Measurements from ENCODE around the gene POLR3F.
"Not testable (repeated sequence)": the region's sequence is repeated elsewhere in the genome, so short reads cannot be mapped to it uniquely, and the experiment has no call there.

Gene POLR3F

GRCh38 chr20:18504479-18505060, 37.4 kb downstream of the POLR3F start:
- DNase-seq (ENCODE audit: low read depth) = no peak

DNA sequence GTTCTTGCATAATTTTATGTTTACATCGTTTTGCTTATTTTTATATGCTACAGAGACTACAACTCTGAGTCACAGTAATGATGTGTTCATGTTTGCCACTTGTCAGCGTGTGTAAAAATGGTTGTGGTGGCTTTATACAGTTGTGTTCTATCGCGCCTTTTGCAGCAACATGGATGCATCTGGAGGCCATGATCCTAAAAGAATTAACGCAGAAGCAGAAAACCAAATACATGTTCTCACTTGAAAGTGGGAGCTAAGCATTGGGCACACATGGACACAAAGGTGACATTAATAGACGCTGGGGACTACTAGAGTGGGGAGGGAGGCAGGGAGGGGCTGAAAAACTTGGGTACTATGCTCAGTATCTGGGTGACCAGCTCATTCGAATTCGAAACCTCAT, 39.6 kb downstream of the POLR3F start:
- DNase-seq (ENCODE audit: low read depth) = no peak

DNA sequence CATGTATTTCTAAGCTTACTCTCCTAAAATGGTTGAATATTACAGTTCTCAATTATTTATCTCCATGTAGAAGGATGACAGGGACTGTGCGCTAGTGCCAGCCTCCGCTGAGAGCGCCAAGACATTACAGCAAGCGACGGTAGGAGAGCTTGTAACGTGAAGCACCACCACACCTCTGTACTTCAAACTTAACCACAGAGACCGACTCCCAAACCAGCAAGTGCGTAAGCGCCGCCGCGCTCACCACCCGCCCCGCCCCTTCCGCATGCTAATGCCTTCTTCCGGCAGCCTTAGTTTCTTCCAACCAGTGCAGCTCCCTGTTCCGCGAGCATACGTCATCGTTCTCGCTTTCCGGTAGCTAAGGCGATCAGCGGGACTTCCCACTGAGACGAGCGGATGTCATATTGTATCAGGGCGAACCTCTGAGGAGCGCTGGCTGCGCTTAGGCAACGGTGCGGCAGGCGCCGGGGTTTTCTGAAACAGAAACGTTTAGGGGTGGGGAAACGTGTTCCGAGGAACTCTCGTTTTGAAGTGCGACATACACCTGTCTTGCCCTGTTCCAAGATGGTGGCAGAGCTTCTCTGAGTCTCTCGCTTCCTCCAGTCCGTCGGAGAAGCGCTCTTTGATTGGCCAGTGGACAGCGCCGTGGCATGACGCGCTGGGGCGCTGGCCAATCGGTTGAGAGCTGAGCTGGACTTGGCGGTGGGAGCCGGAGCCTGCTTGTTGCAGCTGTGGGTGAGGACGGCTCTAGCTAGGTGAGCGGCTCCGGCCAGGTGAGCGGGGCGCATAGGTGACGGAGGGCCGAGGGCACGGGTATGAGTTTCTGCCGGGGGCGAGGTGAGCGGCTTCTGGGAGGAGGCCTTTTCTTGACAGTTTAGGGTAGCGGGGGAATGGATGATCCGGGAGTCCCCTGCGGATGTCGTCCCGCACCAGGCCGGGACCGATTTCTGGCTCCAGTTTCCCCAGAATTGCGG, 40.3 kb downstream of the POLR3F start, which contains the start of gene SEC23B:
Gene SEC23B, plus strand, starts transcription at position 723 of the 974 bp plus-strand sequence. CDS start 2,896 bp downstream, outside the sequence.
- DNase-seq (ENCODE audit: low read depth) = peak; percentile 96

DNA sequence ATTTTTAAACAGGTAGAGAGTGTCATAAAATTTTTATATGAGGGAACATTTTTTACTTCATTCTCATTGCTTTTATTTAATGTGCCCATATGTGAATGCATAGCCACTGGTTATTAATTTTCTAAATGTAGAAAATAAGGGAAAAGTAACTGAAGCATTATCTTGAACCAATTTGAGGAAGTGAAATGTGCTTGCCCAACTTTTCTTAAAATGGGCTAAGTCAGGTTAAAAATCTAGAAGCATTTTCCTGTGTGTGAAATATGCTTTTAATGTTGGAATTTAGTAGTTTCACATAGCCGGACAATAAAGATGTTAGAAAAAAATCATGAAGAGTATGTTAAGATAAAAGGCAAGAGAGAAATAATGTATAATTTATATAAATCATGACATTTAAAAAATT, 44.4 kb downstream of the POLR3F start:
- no peak for DNase-seq (ENCODE audit: low read depth)

DNA sequence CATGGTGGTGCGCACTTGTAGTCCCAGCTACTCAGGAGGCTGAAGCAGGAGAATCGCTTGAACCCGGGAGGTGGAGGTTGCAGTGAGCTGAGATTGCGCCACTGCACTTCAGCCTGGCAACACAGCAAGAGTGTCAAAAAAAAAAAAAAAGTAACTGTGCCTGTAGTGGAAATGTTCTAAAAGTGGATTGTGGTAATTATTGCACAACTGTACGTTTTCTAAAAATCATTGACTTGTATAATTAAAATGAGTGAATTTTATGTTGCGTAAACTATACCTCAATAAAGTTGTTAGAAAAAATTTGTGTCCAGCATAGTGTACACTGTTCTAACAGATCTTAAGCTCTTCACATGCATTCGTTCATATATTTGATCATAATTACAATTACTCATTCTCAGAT, 46.0 kb downstream of the POLR3F start:
- no peak for DNase-seq (ENCODE audit: low read depth)

GRCh38 chr20:18514127-18514526, 46.9 kb downstream of the POLR3F start:
- no peak for DNase-seq (ENCODE audit: low read depth)

GRCh38 chr20:18515973-18516372, 48.8 kb downstream of the POLR3F start:
- DNase-seq (ENCODE audit: low read depth) = no peak

GRCh38 chr20:18522066-18522465, 54.9 kb downstream of the POLR3F start:
- not testable (repeated sequence) for DNase-seq (ENCODE audit: low read depth)

GRCh38 chr20:18523066-18523465, 55.9 kb downstream of the POLR3F start:
- DNase-seq (ENCODE audit: low read depth) = no peak

- DNase-seq (ENCODE audit: low read depth) = no peak
These were observed 57.5 kb downstream of the POLR3F start for GRCh38 chr20:18524646-18525045.

GRCh38 chr20:18526761-18527160, 59.6 kb downstream of the POLR3F start:
- DNase-seq (ENCODE audit: low read depth) = not testable (repeated sequence)

DNA sequence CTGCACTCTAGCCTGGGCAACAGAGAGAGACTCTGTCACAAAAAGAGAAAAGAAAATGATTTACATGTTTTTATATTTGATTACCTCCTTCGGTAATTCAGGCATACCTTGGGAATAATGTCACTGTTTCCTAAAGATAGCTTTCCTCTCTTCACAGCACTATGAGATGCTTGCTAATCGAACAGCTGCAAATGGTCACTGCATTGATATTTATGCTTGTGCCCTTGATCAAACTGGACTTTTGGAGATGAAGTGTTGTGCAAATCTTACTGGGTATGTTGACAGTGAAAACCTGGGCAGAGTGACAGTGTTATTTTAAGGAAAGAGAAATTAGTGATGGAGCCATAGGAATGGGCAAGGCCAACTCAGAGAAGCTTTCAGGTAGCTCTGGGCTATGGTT, 60.1 kb downstream of the POLR3F start:
- DNase-seq (ENCODE audit: low read depth) = no peak

GRCh38 chr20:18527836-18528235, 60.6 kb downstream of the POLR3F start:
- no peak for DNase-seq (ENCODE audit: low read depth)

GRCh38 chr20:18529041-18529440, 61.9 kb downstream of the POLR3F start:
- DNase-seq (ENCODE audit: low read depth) = no peak

DNA sequence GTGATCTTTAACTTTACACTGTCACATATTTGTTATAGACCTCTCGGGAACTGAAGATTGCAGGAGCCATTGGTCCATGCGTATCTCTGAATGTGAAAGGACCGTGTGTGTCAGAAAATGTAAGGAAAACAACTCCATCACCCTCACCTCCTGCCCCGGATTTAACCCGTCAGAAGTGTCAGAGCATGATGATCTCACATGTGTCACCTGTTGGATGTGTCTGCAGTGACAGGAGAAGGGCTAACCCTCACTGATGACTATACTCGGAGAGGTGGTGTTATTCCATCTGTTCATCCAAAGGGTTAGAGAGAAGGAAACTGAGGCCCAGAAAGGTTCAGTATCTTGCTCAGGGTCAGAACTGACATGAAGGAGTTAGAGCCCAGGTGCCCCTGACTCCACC, 65.4 kb downstream of the POLR3F start:
- no peak for DNase-seq (ENCODE audit: low read depth)

- no peak for DNase-seq (ENCODE audit: low read depth)
These were observed 66.3 kb downstream of the POLR3F start for GRCh38 chr20:18533491-18533890.

DNA sequence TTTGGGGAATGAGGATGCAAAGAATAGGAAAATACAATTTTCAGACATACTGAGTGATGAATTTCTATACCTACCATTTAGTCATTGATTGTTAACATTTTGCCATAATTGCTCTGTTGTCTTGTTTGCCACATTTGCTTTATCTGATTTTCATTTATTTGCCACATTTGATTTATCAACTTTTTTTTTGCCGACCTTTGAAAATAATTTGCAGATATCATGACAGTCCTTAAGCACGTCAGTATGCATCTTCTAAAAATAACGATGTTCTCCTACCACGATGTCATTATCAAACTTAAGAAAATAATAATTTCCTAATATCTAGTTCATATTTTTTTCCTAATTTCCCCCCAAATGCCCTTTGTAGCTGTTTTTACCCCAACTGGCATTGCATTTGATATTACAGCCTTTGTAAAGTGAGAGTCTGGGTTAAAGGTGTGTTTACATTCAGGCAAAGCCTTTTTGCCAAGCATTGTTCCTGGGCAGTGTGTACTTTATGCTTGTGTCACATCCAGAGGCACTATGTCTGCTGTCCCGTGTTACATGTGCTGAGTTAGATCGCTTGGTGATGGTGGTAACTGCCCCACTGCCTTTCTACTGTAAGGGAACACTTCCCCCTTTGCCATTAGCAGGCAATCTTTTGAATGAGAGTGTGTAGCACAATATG, 66.9 kb downstream of the POLR3F start:
- no peak for DNase-seq (ENCODE audit: low read depth)
